ENCODE measurements around the gene HES1. TPM values are rescaled to one million over a fixed set of nuclear protein-coding genes. Genes with fewer than 3 reads are reported as not detected.

The HES1 gene
- total RNA-seq, 1 donor from 2014 or later = 127 TPM

Other genes with a start within 250 kb of the HES1 start
- gene CPN2, start 215.2 kb downstream of the HES1 start, total RNA-seq = not detected in 2 replicates
- gene LRRC15, start 233.6 kb downstream of the HES1 start, total RNA-seq = not detected in 2 replicates